HG03196 (cell line): ENCODE data around the gene UBQLN3.
A peak's percentile ranks its signal among the peaks of the same experiment; 100 is the strongest.

Experiments
- ATAC-seq: cut with Tn5 transposase; IDR thresholded peaks from one replicate; pipeline ENCODE4 v1.9.1; 2021; ENCODE audit not compliant: unreplicated experiment

UBQLN3 gene

GRCh38 chr11:5509803-5510202, at the start of gene UBQLN3:
TSS of gene UBQLN3 (minus strand) at chr11:5509957. CDS start at chr11:5509558, 399 bp downstream.
- no peak for ATAC-seq

- no peak for ATAC-seq
Measured at GRCh38 chr11:5557751-5558150, 48.0 kb upstream of the UBQLN3 start.

GRCh38 chr11:5556596-5557188, 46.9 kb upstream of the UBQLN3 start:
- ATAC-seq = no peak

GRCh38 chr11:5553343-5553742, 43.6 kb upstream of the UBQLN3 start:
- ATAC-seq = no peak

- peak; percentile 55 for ATAC-seq
Measured at GRCh38 chr11:5550440-5551095, 40.8 kb upstream of the UBQLN3 start.

- ATAC-seq = no peak
Measured at GRCh38 chr11:5548440-5548839, 38.7 kb upstream of the UBQLN3 start, which contains the start of gene OR52H1. TSS of gene OR52H1 (minus strand) at chr11:5548540. CDS start at chr11:5545505, 3,035 bp downstream.

GRCh38 chr11:5547982-5548381, 38.2 kb upstream of the UBQLN3 start:
- peak; percentile 79 for ATAC-seq

- ATAC-seq = no peak
Measured at GRCh38 chr11:5546457-5546856, 36.7 kb upstream of the UBQLN3 start.

GRCh38 chr11:5541427-5541826, 31.7 kb upstream of the UBQLN3 start:
- ATAC-seq = no peak

- no peak for ATAC-seq
Measured at GRCh38 chr11:5536482-5536881, 26.7 kb upstream of the UBQLN3 start.

- no peak for ATAC-seq
Measured at GRCh38 chr11:5534046-5534445, 24.3 kb upstream of the UBQLN3 start.

GRCh38 chr11:5531053-5531831, 21.5 kb upstream of the UBQLN3 start:
- ATAC-seq = no peak

- no peak for ATAC-seq
Measured at GRCh38 chr11:5528495-5528894, 18.7 kb upstream of the UBQLN3 start.

- no peak for ATAC-seq
Measured at GRCh38 chr11:5527716-5528115, 18.0 kb upstream of the UBQLN3 start.

- no peak for ATAC-seq
Measured at GRCh38 chr11:5524756-5525155, 15.0 kb upstream of the UBQLN3 start.

- no peak for ATAC-seq
Measured at GRCh38 chr11:5522308-5522707, 12.6 kb upstream of the UBQLN3 start.

GRCh38 chr11:5521540-5521939, 11.8 kb upstream of the UBQLN3 start:
- ATAC-seq = no peak

- ATAC-seq = no peak
Measured at GRCh38 chr11:5516599-5516998, 6.8 kb upstream of the UBQLN3 start, which contains the start of gene UBQLNL. TSS of gene UBQLNL (minus strand) at chr11:5516699. CDS start at chr11:5516441, 258 bp downstream.

GRCh38 chr11:5514841-5515240, 5.1 kb upstream of the UBQLN3 start:
- no peak for ATAC-seq

GRCh38 chr11:5508605-5509004, 1.2 kb downstream of the UBQLN3 start:
- ATAC-seq = no peak

GRCh38 chr11:5507933-5508305, 1.8 kb downstream of the UBQLN3 start:
- ATAC-seq = no peak
